Measurements from ENCODE around the gene PPHLN1.

Gene PPHLN1, protein sequence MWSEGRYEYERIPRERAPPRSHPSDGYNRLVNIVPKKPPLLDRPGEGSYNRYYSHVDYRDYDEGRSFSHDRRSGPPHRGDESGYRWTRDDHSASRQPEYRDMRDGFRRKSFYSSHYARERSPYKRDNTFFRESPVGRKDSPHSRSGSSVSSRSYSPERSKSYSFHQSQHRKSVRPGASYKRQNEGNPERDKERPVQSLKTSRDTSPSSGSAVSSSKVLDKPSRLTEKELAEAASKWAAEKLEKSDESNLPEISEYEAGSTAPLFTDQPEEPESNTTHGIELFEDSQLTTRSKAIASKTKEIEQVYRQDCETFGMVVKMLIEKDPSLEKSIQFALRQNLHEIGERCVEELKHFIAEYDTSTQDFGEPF
- total RNA-seq, result 67.4 to 89.4 (median 86.5) reads per million in 3 donors

DNA sequence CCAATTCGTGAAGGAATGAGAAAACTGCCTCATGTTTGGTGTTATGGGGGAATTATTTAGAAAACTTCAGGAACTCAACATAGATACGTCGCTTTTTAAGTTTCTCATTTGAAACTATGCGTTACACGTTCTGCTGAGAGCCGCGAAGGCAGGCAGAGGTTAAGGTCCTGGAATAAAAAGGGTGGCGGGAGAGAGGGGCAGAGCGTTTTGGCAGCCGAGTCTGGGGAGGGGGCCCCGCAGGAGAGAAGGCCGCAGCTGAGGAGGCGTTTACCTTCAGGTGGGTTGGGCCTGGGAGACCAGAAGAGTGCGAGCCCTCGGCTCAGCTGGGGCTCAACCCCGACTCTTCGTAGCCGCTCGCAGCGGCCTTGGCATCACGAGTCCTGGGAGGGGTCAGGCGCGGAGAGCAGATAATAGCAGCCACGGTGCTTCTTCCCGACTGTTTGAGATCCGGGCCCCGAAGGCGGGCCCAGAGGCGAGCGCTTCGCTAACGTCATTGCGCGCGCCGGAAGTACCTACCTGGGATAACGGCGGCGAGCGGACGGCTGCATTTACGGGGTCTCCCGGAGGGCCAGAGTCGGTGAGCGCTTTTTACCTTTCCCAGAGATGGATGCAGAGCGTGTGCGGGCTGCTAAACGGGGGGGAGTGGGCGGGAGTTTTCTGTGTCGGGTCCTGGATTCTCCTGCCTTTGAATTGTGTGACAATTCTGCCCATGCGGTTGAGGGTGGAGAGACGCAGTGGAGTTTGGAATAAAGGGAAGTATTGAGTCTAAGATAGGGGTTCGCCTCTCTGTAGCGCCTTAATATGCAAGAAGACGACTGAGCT is at the start of gene PPHLN1, which contains the start of gene ZCRB1:
Gene PPHLN1 (plus strand): TSS at position 515 of the 822 bp plus-strand sequence. CDS start 9,736 bp downstream, outside the sequence.
Gene ZCRB1 (minus strand): TSS at position 442 of the 822 bp plus-strand sequence. CDS start 1,992 bp downstream, outside the sequence.
- Histone ChIP-seq H3K36me3 (ENCODE audit: control insufficient read depth, insufficient read depth, low read length) (peaks cover 9% of the 10 kb centered on the region), H3K4me1 (ENCODE audit: control insufficient read depth, insufficient read depth, low read length, poor library complexity, severe bottlenecking) (peaks cover 12% of the 10 kb centered on the region), H3K27me3 (replicated peaks; ENCODE audit: control insufficient read depth, insufficient read depth, low read length, poor library complexity, severe bottlenecking) (no peaks in the 10 kb centered on the region), H3K4me3 (ENCODE audit: insufficient read depth, low read depth, low read length, poor library complexity, severe bottlenecking) (peak within 1 kb of the TSS; percentile 62), H3K27ac (ENCODE audit: insufficient read depth, low read length, poor library complexity, severe bottlenecking) (peak within 1 kb of the TSS; percentile 75), H3K9me3 (ENCODE audit: control insufficient read depth, low read length) (no peaks in the 10 kb centered on the region)
- DNase-seq, result peak; percentile 65 to 76 (median 68)

DNA sequence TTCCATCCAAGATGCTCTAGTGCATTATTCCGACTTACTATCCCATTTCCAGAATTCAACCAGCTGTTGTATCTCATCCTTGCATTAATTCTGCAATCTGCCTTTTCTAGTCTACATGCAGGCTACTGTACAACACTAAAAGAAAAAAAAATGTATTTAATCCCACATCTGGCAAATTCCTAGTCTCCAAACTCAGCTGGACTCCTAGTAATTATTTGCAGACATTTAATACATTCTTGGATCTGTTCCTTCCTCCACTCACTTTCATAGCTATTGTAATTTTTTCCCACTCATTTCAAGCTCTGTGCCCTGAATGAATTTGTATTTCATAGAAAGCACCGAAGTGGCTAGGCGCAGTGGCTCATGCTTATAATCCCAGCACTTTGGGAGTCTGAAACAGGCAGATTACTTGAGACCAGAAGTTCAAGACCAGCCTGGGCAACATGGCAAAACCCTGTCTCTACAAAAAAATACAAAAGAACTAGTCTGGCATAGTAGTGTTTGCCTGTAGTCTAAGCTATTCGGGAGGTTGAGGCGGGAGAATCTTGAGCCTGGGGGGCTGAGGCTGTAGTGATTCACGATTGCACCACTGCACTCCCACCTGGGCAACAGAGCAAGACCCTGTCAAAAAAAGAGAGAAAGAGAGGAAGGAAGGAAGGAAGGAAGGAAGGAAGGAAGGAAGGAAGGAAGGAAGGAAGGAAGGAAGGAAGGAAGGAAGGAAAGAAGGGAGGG is 48.4 kb upstream of the PPHLN1 start:
- Histone ChIP-seq H3K36me3 (ENCODE audit: control insufficient read depth, insufficient read depth, low read length) (no peaks in the 10 kb centered on the region), H3K9me3 (ENCODE audit: control insufficient read depth, low read length) (no peaks in the 10 kb centered on the region), H3K4me1 (ENCODE audit: control insufficient read depth, insufficient read depth, low read length, poor library complexity, severe bottlenecking) (no peaks in the 10 kb centered on the region), H3K4me3 (ENCODE audit: insufficient read depth, low read depth, low read length, poor library complexity, severe bottlenecking) (no peak overlapping the region), H3K27me3 (replicated peaks; ENCODE audit: control insufficient read depth, insufficient read depth, low read length, poor library complexity, severe bottlenecking) (no peaks in the 10 kb centered on the region), H3K27ac (ENCODE audit: insufficient read depth, low read length, poor library complexity, severe bottlenecking) (no peak overlapping the region)
- no peak for DNase-seq

DNA sequence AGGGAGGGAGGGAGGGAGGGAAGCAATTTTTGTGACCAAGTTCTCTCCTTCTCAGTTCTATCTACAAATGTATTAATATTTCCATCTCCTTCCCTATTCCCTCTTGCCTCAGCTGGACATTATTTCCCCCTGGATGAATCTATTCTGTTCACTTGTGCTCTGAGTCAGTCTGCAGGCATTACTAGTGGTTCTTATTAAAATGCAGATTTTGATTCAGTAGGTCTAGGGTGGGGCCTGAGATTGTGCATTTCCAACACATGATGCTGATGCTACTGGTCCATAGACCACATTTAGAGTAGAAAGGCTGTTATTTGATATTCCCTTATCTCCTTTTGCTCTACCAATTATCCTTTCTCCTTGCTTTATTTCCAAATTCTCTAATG is 47.8 kb upstream of the PPHLN1 start:
- DNase-seq, result no peak
- Histone ChIP-seq H3K27ac (ENCODE audit: insufficient read depth, low read length, poor library complexity, severe bottlenecking) (no peak overlapping the region), H3K9me3 (ENCODE audit: control insufficient read depth, low read length) (no peaks in the 10 kb centered on the region), H3K4me3 (ENCODE audit: insufficient read depth, low read depth, low read length, poor library complexity, severe bottlenecking) (no peak overlapping the region), H3K4me1 (ENCODE audit: control insufficient read depth, insufficient read depth, low read length, poor library complexity, severe bottlenecking) (no peaks in the 10 kb centered on the region), H3K27me3 (replicated peaks; ENCODE audit: control insufficient read depth, insufficient read depth, low read length, poor library complexity, severe bottlenecking) (no peaks in the 10 kb centered on the region), H3K36me3 (ENCODE audit: control insufficient read depth, insufficient read depth, low read length) (no peaks in the 10 kb centered on the region)

DNA sequence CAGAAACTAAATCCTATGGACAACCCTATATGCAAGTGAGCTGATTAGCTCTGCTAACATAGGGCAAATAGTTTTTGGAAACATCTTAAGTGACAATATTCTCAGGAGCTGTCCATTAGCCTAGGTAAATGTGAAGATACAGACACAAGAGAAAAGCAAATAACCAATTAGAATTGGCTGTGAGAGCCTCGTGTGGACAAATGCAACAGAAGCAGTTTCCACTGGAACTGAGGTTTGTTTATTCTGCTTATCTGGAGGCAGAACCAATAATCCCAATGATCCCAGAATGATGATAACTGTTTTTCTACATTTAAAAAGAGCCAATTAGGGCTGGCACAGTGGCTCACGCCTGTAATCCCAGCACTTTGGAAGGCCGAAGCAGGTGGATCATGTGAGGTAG is 44.7 kb upstream of the PPHLN1 start:
- Histone ChIP-seq H3K27me3 (replicated peaks; ENCODE audit: control insufficient read depth, insufficient read depth, low read length, poor library complexity, severe bottlenecking) (no peaks in the 10 kb centered on the region), H3K4me1 (ENCODE audit: control insufficient read depth, insufficient read depth, low read length, poor library complexity, severe bottlenecking) (no peaks in the 10 kb centered on the region), H3K4me3 (ENCODE audit: insufficient read depth, low read depth, low read length, poor library complexity, severe bottlenecking) (no peak overlapping the region), H3K27ac (ENCODE audit: insufficient read depth, low read length, poor library complexity, severe bottlenecking) (no peak overlapping the region), H3K36me3 (ENCODE audit: control insufficient read depth, insufficient read depth, low read length) (no peaks in the 10 kb centered on the region), H3K9me3 (ENCODE audit: control insufficient read depth, low read length) (no peaks in the 10 kb centered on the region)
- DNase-seq, result no peak

DNA sequence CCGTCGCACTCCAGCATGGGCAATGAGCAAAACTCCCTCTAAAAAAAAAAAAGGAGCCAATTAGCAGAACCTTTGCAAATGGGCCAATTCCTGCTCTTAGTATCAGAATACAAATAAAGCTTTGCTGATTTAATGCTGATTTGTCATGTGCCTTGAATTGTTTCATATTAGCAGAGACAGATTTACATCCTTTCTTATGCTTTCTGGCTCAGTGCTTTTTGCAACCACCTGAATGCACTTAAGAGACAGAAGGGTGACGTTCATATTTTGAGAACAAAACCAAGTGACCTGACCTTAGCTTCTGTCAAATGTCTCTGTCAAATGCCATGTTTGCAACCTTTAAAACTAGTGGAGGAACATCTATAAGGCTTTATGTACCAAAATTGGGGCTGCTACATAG is 44.1 kb upstream of the PPHLN1 start:
- Histone ChIP-seq H3K9me3 (ENCODE audit: control insufficient read depth, low read length) (no peaks in the 10 kb centered on the region), H3K27ac (ENCODE audit: insufficient read depth, low read length, poor library complexity, severe bottlenecking) (no peak overlapping the region), H3K36me3 (ENCODE audit: control insufficient read depth, insufficient read depth, low read length) (no peaks in the 10 kb centered on the region), H3K4me3 (ENCODE audit: insufficient read depth, low read depth, low read length, poor library complexity, severe bottlenecking) (no peak overlapping the region), H3K27me3 (replicated peaks; ENCODE audit: control insufficient read depth, insufficient read depth, low read length, poor library complexity, severe bottlenecking) (no peaks in the 10 kb centered on the region), H3K4me1 (ENCODE audit: control insufficient read depth, insufficient read depth, low read length, poor library complexity, severe bottlenecking) (no peaks in the 10 kb centered on the region)
- no peak for DNase-seq

DNA sequence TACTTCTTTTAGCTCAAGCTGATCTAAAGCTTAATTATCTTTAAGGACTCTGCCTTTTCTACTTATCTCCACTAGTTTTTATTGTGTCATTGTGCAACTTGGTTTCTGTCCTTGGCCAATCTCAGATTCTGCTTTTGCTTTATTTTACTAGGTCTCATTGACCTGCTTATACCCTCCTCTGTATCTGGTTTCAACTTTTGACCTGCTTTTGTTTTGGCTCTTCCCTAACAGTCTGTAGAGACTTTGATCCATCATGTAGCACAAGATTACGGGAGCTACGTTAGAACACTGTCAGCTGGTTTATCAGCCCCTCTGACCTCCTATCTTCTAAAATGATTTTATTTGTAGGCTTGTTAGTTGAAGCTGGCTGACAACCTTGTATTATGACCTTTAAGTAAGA is 43.7 kb upstream of the PPHLN1 start:
- Histone ChIP-seq H3K4me1 (ENCODE audit: control insufficient read depth, insufficient read depth, low read length, poor library complexity, severe bottlenecking) (no peaks in the 10 kb centered on the region), H3K27me3 (replicated peaks; ENCODE audit: control insufficient read depth, insufficient read depth, low read length, poor library complexity, severe bottlenecking) (no peaks in the 10 kb centered on the region), H3K9me3 (ENCODE audit: control insufficient read depth, low read length) (no peaks in the 10 kb centered on the region), H3K4me3 (ENCODE audit: insufficient read depth, low read depth, low read length, poor library complexity, severe bottlenecking) (no peak overlapping the region), H3K27ac (ENCODE audit: insufficient read depth, low read length, poor library complexity, severe bottlenecking) (no peak overlapping the region), H3K36me3 (ENCODE audit: control insufficient read depth, insufficient read depth, low read length) (no peaks in the 10 kb centered on the region)
- no peak for DNase-seq

DNA sequence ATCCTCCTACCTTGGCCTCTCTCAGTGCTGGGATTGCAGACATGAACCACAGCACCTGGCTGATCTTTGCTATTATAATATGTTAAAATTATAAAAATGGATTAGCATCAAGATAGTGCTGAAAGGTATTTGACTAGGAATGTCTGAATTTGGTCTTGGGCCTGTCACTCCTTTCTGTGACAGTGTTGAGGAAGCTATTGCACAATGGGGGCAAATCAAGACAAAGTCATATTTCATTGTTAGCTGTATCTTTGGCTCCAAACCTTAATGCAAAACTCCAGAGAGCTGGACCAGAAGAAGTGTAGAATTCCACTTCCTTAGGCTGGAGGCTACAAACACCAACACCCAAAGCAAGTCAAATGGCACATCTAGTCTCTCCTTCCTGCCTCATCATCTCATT is 42.2 kb upstream of the PPHLN1 start:
- no peak overlapping the region for H3K4me3 ChIP-seq (ENCODE audit: insufficient read depth, low read depth, low read length, poor library complexity, severe bottlenecking)
- DNase-seq, result no peak
- no peaks in the 10 kb centered on the region for H3K36me3 ChIP-seq (ENCODE audit: control insufficient read depth, insufficient read depth, low read length)
- H3K27me3 ChIP-seq (replicated peaks; ENCODE audit: control insufficient read depth, insufficient read depth, low read length, poor library complexity, severe bottlenecking), result no peaks in the 10 kb centered on the region
- H3K4me1 ChIP-seq (ENCODE audit: control insufficient read depth, insufficient read depth, low read length, poor library complexity, severe bottlenecking), result no peaks in the 10 kb centered on the region
- H3K9me3 ChIP-seq (ENCODE audit: control insufficient read depth, low read length), result no peaks in the 10 kb centered on the region
- no peak overlapping the region for H3K27ac ChIP-seq (ENCODE audit: insufficient read depth, low read length, poor library complexity, severe bottlenecking)

DNA sequence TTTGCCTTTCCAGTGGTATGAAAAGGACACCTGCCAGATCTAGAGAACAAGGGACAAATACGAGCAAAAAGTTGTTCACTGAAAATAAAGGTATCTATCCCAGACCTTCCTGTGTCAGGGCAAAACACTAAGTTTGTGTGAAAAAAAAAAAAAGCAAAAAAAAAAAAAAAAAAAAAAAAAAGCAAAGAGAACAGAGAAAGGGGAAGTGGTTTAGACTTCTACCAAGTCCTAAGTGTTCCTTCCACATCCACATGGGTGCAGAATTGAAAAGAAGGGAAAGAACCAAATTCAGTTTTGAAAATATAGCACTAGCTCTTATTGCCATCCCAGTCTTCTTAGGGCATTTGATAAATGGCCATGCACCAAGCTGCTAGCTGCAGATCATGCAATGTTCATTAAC is 41.8 kb upstream of the PPHLN1 start:
- no peaks in the 10 kb centered on the region for H3K36me3 ChIP-seq (ENCODE audit: control insufficient read depth, insufficient read depth, low read length)
- no peaks in the 10 kb centered on the region for H3K4me1 ChIP-seq (ENCODE audit: control insufficient read depth, insufficient read depth, low read length, poor library complexity, severe bottlenecking)
- H3K27me3 ChIP-seq (replicated peaks; ENCODE audit: control insufficient read depth, insufficient read depth, low read length, poor library complexity, severe bottlenecking), result no peaks in the 10 kb centered on the region
- DNase-seq, result no peak
- H3K9me3 ChIP-seq (ENCODE audit: control insufficient read depth, low read length), result no peaks in the 10 kb centered on the region
- no peak overlapping the region for H3K27ac ChIP-seq (ENCODE audit: insufficient read depth, low read length, poor library complexity, severe bottlenecking)
- H3K4me3 ChIP-seq (ENCODE audit: insufficient read depth, low read depth, low read length, poor library complexity, severe bottlenecking), result no peak overlapping the region

DNA sequence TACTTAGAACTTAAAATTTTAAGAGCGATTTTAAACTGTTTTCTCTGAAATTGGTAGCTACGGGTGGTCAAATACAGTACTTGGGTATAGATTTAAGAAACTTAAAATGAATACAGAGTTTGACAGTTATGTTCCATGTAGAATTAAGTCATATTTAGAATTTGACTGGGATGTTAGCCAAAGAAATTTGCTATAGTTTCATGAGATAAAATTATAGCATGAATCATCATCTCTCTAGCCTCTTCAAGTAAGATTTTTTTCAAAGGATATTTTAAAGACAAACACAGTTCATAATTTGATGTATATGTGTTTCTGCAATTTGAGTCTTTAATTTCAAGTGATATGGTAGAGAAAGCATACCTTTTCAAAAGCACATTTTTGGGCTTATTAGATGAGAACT is 41.1 kb upstream of the PPHLN1 start:
- no peaks in the 10 kb centered on the region for H3K27me3 ChIP-seq (replicated peaks; ENCODE audit: control insufficient read depth, insufficient read depth, low read length, poor library complexity, severe bottlenecking)
- no peak for DNase-seq
- no peaks in the 10 kb centered on the region for H3K9me3 ChIP-seq (ENCODE audit: control insufficient read depth, low read length)
- H3K4me3 ChIP-seq (ENCODE audit: insufficient read depth, low read depth, low read length, poor library complexity, severe bottlenecking), result no peak overlapping the region
- no peak overlapping the region for H3K27ac ChIP-seq (ENCODE audit: insufficient read depth, low read length, poor library complexity, severe bottlenecking)
- no peaks in the 10 kb centered on the region for H3K36me3 ChIP-seq (ENCODE audit: control insufficient read depth, insufficient read depth, low read length)
- no peaks in the 10 kb centered on the region for H3K4me1 ChIP-seq (ENCODE audit: control insufficient read depth, insufficient read depth, low read length, poor library complexity, severe bottlenecking)

Data from effector memory CD4-positive, alpha-beta T cell (primary cell).